Osteoblast (primary cell): ENCODE data around the gene KIAA1217. TPM values are rescaled to one million over a fixed set of nuclear protein-coding genes. Genes with fewer than 3 reads are reported as not detected.

Source experiments
- DNase-seq: peaks from one replicate; pipeline ENCODE4 v3.0.0; 2011; ENCODE audit warnings: low spot score, mixed read lengths; ENCODE audit not compliant: insufficient read length; ENCODE audit errors: missing footprints
- H2AFZ ChIP-seq: 2 replicates; pipeline ENCODE4 v1.6.0; 2011; ENCODE audit warnings: mild to moderate bottlenecking, low read length
- H3K27ac ChIP-seq: 2 replicates; pipeline ENCODE4 v1.5.1; 2011; ENCODE audit warnings: mild to moderate bottlenecking, low read depth, low read length, moderate library complexity
- H3K27me3 ChIP-seq: 2 replicates; pipeline ENCODE4 v1.6.0; 2012; ENCODE audit warnings: mild to moderate bottlenecking, control low read depth, inconsistent platforms, low read length, moderate library complexity; ENCODE audit not compliant: insufficient read depth
- H3K36me3 ChIP-seq: 2 replicates; pipeline ENCODE4 v1.5.1; 2011; ENCODE audit warnings: mild to moderate bottlenecking, low read length, control low read depth, moderate library complexity; ENCODE audit not compliant: insufficient read depth
- H3K4me1 ChIP-seq: 2 replicates; pipeline ENCODE4 v1.5.1; 2011; ENCODE audit warnings: mild to moderate bottlenecking, low read length, control low read depth, moderate library complexity; ENCODE audit not compliant: insufficient read depth
- H3K4me2 ChIP-seq: 2 replicates; pipeline ENCODE4 v1.6.0; 2011; ENCODE audit warnings: mild to moderate bottlenecking, low read length; ENCODE audit not compliant: insufficient read depth
- H3K4me3 ChIP-seq: fragments of 200-600 bp; sonication (generic); 3 replicates; pipeline ENCODE4 v1.5.1; 2012; ENCODE audit warnings: mild to moderate bottlenecking, low read length, inconsistent platforms; ENCODE audit not compliant: insufficient read depth
- H3K79me2 ChIP-seq: 2 replicates; pipeline ENCODE4 v1.6.0; 2012; ENCODE audit warnings: mild to moderate bottlenecking, low read length, control low read depth, inconsistent platforms; ENCODE audit not compliant: insufficient read depth
- H3K9me3 ChIP-seq: 2 replicates; pipeline ENCODE4 v1.5.1; 2011; ENCODE audit warnings: low read depth, low read length, control low read depth
- H4K20me1 ChIP-seq: 2 replicates; pipeline ENCODE4 v1.6.0; 2012; ENCODE audit warnings: mild to moderate bottlenecking, low read length, control low read depth; ENCODE audit not compliant: insufficient read depth
- total RNA-seq: library from RNA; depleted of rRNA; stranded (reverse); fragments of >200 nt; gene quantifications from 2 replicates; pipeline ENCODE4 v1.2.3, GENCODE V29; 2012
- TF ChIP-seq, protein P1 (sequence below): IDR thresholded peaks from 2 replicates; pipeline ENCODE4 v1.5.1; 2011; ENCODE audit warnings: mild to moderate bottlenecking, low read depth, low read length, moderate library complexity; ENCODE audit errors: extremely low read depth

KIAA1217 gene
- total RNA-seq, 1 donor = 51.0 TPM

GRCh38 chr10:24494236-24494635 is 285.3 kb downstream of the KIAA1217 start:
- H3K4me2 ChIP-seq = no peak overlapping the region
- no peaks in the 10 kb centered on the region for H3K27me3 ChIP-seq
- H4K20me1 ChIP-seq = no peaks in the 10 kb centered on the region
- H3K4me3 ChIP-seq = no peak overlapping the region
- peaks cover 29% of the 10 kb centered on the region for H3K36me3 ChIP-seq
- no peak overlapping the region for H2AFZ ChIP-seq
- peaks cover 10% of the 10 kb centered on the region for H3K79me2 ChIP-seq
- H3K4me1 ChIP-seq = no peaks in the 10 kb centered on the region
- H3K9me3 ChIP-seq = no peaks in the 10 kb centered on the region
- no peak overlapping the region for H3K27ac ChIP-seq
- no peak for DNase-seq
- TF ChIP-seq, protein P1, sequence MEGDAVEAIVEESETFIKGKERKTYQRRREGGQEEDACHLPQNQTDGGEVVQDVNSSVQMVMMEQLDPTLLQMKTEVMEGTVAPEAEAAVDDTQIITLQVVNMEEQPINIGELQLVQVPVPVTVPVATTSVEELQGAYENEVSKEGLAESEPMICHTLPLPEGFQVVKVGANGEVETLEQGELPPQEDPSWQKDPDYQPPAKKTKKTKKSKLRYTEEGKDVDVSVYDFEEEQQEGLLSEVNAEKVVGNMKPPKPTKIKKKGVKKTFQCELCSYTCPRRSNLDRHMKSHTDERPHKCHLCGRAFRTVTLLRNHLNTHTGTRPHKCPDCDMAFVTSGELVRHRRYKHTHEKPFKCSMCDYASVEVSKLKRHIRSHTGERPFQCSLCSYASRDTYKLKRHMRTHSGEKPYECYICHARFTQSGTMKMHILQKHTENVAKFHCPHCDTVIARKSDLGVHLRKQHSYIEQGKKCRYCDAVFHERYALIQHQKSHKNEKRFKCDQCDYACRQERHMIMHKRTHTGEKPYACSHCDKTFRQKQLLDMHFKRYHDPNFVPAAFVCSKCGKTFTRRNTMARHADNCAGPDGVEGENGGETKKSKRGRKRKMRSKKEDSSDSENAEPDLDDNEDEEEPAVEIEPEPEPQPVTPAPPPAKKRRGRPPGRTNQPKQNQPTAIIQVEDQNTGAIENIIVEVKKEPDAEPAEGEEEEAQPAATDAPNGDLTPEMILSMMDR = no peak

DNA sequence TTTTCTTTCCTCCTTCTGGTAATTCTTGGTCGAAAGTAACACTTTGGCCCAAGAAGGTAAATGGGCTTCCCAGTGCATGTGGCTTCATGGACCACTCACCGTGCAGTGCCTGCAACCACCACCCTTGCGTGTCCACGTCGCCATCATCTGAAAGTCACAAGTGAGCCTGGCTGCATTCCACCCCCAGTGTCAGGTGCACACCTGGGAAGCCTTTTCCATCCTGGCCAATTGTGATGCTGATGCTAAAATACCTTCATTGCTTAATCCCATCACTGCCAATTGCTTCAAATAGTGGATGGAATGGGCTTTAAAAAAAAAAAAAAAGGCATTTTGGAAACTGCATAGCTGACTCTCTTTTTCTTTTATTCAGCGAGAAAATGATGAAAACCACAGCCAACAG is 285.8 kb downstream of the KIAA1217 start:
- H3K4me3 ChIP-seq = no peak overlapping the region
- H3K9me3 ChIP-seq = no peaks in the 10 kb centered on the region
- H3K27me3 ChIP-seq = no peaks in the 10 kb centered on the region
- H4K20me1 ChIP-seq = no peaks in the 10 kb centered on the region
- H2AFZ ChIP-seq = no peak overlapping the region
- DNase-seq = no peak
- no peak overlapping the region for H3K27ac ChIP-seq
- no peaks in the 10 kb centered on the region for H3K4me1 ChIP-seq
- TF ChIP-seq, protein P1 = no peak
- peaks cover 10% of the 10 kb centered on the region for H3K79me2 ChIP-seq
- no peak overlapping the region for H3K4me2 ChIP-seq
- peaks cover 29% of the 10 kb centered on the region for H3K36me3 ChIP-seq

- no peak overlapping the region for H3K4me3 ChIP-seq
- H4K20me1 ChIP-seq = no peaks in the 10 kb centered on the region
- peaks cover 10% of the 10 kb centered on the region for H3K79me2 ChIP-seq
- no peak overlapping the region for H3K4me2 ChIP-seq
- no peak overlapping the region for H2AFZ ChIP-seq
- no peak for DNase-seq
- no peaks in the 10 kb centered on the region for H3K4me1 ChIP-seq
- TF ChIP-seq, protein P1 = no peak
- H3K9me3 ChIP-seq = no peaks in the 10 kb centered on the region
- H3K36me3 ChIP-seq = peaks cover 29% of the 10 kb centered on the region
- H3K27me3 ChIP-seq = no peaks in the 10 kb centered on the region
- H3K27ac ChIP-seq = no peak overlapping the region
Measured at GRCh38 chr10:24495666-24496460, 286.9 kb downstream of the KIAA1217 start.

- peaks cover 8% of the 10 kb centered on the region for H3K79me2 ChIP-seq
- H3K36me3 ChIP-seq = peaks cover 27% of the 10 kb centered on the region
- H3K27ac ChIP-seq = no peak overlapping the region
- H3K27me3 ChIP-seq = no peaks in the 10 kb centered on the region
- H3K9me3 ChIP-seq = no peaks in the 10 kb centered on the region
- no peak for DNase-seq
- no peak overlapping the region for H2AFZ ChIP-seq
- no peak overlapping the region for H3K4me2 ChIP-seq
- H3K4me1 ChIP-seq = no peaks in the 10 kb centered on the region
- no peaks in the 10 kb centered on the region for H4K20me1 ChIP-seq
- H3K4me3 ChIP-seq = no peak overlapping the region
- TF ChIP-seq, protein P1 = no peak
Measured at GRCh38 chr10:24496906-24497305, 288.0 kb downstream of the KIAA1217 start.
